Measurements from ENCODE around the gene TMCO4. TPM values are rescaled to one million over a fixed set of nuclear protein-coding genes. Genes with fewer than 3 reads are reported as not detected.
"Not testable (repeated sequence)": the region's sequence is repeated elsewhere in the genome, so short reads cannot be mapped to it uniquely, and the experiment has no call there.

The TMCO4 gene
- total RNA-seq, 2 experiments from 2014 or later, result 13.1 to 14.4 TPM

DNA sequence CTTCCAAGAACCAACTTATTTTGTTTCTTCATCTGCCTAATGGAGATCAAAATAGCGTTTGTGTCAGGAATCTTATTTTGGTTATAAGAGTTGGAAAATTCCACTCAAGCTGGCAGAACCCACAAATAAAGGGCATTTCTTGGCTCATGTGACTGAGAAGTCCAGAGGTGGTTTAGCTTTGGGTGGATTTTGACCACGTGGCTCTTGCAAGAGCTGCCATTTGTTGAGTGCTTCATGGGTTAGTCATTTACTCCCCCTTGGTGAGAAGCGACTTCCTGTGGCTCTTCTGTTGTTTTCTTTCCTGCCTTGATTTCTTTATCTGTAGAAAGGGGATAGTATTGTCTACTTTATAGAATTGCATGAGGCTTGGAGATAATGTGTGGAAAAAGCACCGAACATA, 24.8 kb upstream of the TMCO4 start:
- Mint-ChIP-seq H3K4me1 (ENCODE audit: low read depth) (peaks cover 8% of the 10 kb centered on the region), H3K4me3 (no peak overlapping the region), H3K36me3 (ENCODE audit: low read depth) (no peaks in the 10 kb centered on the region), H3K27ac (no peak overlapping the region), H3K9me3 (ENCODE audit: insufficient read depth) (no peaks in the 10 kb centered on the region), H3K27me3 (ENCODE audit: low read depth) (peaks cover 22% of the 10 kb centered on the region)
- DNase-seq (no peak), ATAC-seq (no peak)
- CTCF ChIA-PET, result no interaction called here
- POLR2A ChIA-PET, result no interaction called here

DNA sequence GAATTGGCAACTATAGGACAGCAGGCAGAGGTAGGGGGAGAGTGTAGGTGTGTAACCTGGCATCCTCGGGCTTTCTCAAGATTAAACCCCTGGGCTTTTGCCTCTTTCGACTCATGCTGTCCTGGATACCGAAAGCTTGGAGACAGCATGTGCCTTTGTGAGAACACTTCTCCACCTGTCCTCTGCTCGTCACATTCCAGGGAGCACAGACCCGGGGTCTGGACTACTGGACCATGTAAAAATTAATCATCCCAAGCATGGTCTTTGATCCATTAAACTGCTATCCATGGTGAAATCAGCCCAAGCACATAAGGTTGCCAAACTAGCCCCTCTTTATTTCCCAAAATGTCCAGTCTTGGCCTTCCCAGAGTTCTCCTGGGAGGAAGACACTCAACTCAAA, 24.3 kb upstream of the TMCO4 start:
- Mint-ChIP-seq H3K36me3 (ENCODE audit: low read depth) (no peaks in the 10 kb centered on the region), H3K27ac (no peak overlapping the region), H3K4me1 (ENCODE audit: low read depth) (peaks cover 8% of the 10 kb centered on the region), H3K27me3 (ENCODE audit: low read depth) (peaks cover 18% of the 10 kb centered on the region), H3K9me3 (ENCODE audit: insufficient read depth) (no peaks in the 10 kb centered on the region), H3K4me3 (no peak overlapping the region)
- DNase-seq, result no peak
- ChIA-PET CTCF (interaction anchor here (1.8 kb wide), 1 partner anchor 109 kb away, joined by 4 read pairs; no protein-coding TSS in a partner anchor), POLR2A (no interaction called here)
- no peak for ATAC-seq

DNA sequence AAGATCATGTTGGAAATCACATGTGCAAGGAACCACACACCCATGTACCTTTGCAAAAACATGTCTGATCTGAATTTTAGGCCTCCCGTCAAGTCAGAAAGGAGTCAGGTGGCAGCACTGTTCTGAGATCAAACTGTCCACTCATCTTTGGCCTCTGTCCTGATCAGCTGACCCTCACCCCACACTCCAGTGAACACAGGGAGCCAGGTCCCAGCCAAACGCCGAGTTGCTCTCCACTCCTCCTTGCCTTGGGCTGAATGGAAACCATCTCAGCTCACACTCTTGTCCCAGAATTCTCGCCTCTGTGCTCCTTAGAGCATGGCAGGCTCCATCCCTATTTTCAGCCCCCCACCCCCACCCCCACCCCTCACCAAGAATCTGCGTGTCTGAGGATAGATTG, 20.0 kb upstream of the TMCO4 start:
- Mint-ChIP-seq H3K4me3 (no peak overlapping the region), H3K27me3 (ENCODE audit: low read depth) (peaks cover 6% of the 10 kb centered on the region), H3K27ac (no peak overlapping the region), H3K9me3 (ENCODE audit: insufficient read depth) (no peaks in the 10 kb centered on the region), H3K36me3 (ENCODE audit: low read depth) (no peaks in the 10 kb centered on the region), H3K4me1 (ENCODE audit: low read depth) (peaks cover 6% of the 10 kb centered on the region)
- CTCF ChIA-PET, result no interaction called here
- ATAC-seq (no peak), DNase-seq (no peak)
- POLR2A ChIA-PET, result no interaction called here

DNA sequence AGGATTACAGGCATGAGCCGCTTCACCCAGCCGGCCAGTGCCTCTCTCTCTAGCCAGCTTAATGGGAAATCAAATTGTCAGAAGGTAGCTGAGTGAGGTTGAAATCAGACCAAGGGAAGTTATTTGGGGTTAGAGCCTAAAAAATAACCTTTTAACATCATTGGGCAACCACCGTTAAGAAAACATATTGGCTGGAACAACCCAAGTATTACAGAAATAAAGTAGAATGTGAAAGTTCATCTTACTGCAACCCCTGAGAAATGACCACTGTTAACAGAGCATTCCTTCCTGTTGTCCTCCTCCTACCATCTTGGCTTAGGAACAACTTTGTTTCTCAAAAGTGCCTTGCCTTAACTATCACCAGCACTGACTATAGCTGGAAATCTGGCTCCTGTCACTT, 18.6 kb upstream of the TMCO4 start:
- H3K4me1 Mint-ChIP-seq (ENCODE audit: low read depth), result no peaks in the 10 kb centered on the region
- no peaks in the 10 kb centered on the region for H3K9me3 Mint-ChIP-seq (ENCODE audit: insufficient read depth)
- ATAC-seq, result no peak
- H3K4me3 Mint-ChIP-seq, result no peak overlapping the region
- CTCF ChIA-PET, result interaction anchor here (1.3 kb wide), 1 partner anchor 114 kb away, joined by 3 read pairs; no protein-coding TSS in a partner anchor
- no peaks in the 10 kb centered on the region for H3K36me3 Mint-ChIP-seq (ENCODE audit: low read depth)
- no peak overlapping the region for H3K27ac Mint-ChIP-seq
- DNase-seq, result no peak
- H3K27me3 Mint-ChIP-seq (ENCODE audit: low read depth), result peaks cover 6% of the 10 kb centered on the region
- POLR2A ChIA-PET, result no interaction called here

DNA sequence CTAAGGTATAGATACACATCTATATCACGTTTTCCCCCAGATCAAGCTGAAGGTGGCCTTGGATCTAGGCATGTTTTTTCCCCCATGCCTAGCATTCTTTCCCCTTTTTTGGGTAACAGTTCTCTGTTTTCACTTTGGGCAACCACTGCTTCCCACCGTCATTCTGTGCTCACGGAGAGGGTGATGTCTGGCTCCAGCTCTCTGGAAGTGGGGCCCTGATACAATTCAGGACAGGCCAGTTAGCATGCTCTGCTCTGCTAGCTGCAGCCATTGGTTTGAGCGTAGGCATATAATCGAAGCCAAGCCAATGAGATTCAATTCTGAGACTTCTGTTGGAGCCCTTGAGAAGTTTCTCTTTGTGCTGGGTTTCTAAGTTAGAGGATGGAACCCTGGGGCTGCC, 17.4 kb upstream of the TMCO4 start:
- H3K27me3 Mint-ChIP-seq (ENCODE audit: low read depth), result peaks cover 3% of the 10 kb centered on the region

DNA sequence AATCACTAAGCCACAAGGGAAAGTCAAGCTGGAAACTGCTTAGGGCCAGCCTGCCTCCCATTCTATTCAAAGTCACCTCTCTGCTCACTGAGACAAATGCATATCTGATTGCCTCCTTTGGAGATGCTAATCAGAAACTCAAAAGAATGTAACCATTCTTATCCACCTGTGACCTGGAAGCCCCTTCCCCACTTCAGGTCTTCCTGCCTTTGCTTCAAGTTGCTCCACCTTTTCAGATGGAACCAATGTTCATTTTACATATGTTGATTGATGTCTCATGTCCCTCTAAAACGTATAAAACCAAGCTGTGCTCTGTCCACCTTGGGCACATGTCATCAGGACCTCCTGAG, 17.0 kb upstream of the TMCO4 start:
- DNase-seq; H3K4me3 Mint-ChIP-seq; H3K4me1 Mint-ChIP-seq (ENCODE audit: low read depth); H3K27ac Mint-ChIP-seq; ATAC-seq; H3K9me3 Mint-ChIP-seq (ENCODE audit: insufficient read depth); H3K36me3 Mint-ChIP-seq (ENCODE audit: low read depth); CTCF ChIA-PET; H3K27me3 Mint-ChIP-seq (ENCODE audit: low read depth); POLR2A ChIA-PET: not testable (repeated sequence)

More for the DNA sequence above, 17.4 kb upstream of the TMCO4 start:
- ATAC-seq, result no peak
- POLR2A ChIA-PET, result no interaction called here
- H3K4me1 Mint-ChIP-seq (ENCODE audit: low read depth), result no peaks in the 10 kb centered on the region
- H3K36me3 Mint-ChIP-seq (ENCODE audit: low read depth), result no peaks in the 10 kb centered on the region
- CTCF ChIA-PET, result no interaction called here
- no peak overlapping the region for H3K4me3 Mint-ChIP-seq
- H3K27ac Mint-ChIP-seq, result no peak overlapping the region
- no peak for DNase-seq
- no peaks in the 10 kb centered on the region for H3K9me3 Mint-ChIP-seq (ENCODE audit: insufficient read depth)

DNA sequence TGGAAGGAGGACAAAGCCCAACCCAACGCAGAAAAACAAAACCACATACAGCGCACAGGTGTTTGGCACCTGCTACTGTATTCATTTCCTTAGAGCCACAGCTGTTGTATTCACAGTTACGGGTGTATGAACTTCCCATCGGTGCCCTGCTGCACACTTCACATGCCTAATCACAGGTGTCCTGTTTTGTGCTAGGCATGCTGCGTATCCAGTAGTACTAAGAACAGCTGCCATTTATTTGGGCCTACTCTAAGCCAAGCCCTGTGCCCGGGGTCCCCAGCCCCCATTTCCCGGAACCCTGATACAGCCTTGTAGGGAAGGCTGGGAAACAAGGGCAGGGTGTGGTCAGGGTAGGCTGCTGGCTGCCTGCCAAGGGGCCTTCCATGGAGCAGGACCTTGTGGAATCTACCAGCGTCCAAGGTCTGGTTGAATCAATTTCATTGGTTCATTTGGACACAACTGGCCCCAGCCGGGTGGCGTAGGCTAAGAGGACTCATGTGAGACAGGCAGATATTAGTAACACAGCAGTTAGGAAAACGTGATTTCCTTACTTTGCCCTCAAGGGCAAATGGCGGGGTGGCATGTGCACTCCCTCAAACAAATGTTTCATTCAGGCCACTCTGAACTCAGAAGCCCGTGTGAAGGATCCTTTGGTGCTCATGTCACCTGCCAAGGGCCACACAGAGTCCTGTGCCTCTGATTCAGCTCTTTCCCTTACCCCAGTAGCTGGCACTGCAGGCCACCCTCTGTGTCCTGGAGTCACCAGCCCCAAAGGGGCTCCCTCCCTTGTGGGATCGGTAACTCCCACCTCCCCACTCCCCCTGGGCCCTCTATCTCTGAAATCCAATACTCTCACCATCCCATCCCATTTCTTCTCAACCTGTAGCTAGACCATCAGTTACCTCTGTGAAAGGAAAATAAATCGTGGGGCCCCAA, 16.4 kb upstream of the TMCO4 start:
- ChIA-PET CTCF (no interaction called here), POLR2A (no interaction called here)
- no peaks in the 10 kb centered on the region for H3K36me3 Mint-ChIP-seq (ENCODE audit: low read depth)
- no peak for DNase-seq
- ATAC-seq, result no peak
- no peaks in the 10 kb centered on the region for H3K27me3 Mint-ChIP-seq (ENCODE audit: low read depth)
- H3K4me3 Mint-ChIP-seq, result no peak overlapping the region
- H3K9me3 Mint-ChIP-seq (ENCODE audit: insufficient read depth), result no peaks in the 10 kb centered on the region
- H3K27ac Mint-ChIP-seq, result no peak overlapping the region
- H3K4me1 Mint-ChIP-seq (ENCODE audit: low read depth), result no peaks in the 10 kb centered on the region

DNA sequence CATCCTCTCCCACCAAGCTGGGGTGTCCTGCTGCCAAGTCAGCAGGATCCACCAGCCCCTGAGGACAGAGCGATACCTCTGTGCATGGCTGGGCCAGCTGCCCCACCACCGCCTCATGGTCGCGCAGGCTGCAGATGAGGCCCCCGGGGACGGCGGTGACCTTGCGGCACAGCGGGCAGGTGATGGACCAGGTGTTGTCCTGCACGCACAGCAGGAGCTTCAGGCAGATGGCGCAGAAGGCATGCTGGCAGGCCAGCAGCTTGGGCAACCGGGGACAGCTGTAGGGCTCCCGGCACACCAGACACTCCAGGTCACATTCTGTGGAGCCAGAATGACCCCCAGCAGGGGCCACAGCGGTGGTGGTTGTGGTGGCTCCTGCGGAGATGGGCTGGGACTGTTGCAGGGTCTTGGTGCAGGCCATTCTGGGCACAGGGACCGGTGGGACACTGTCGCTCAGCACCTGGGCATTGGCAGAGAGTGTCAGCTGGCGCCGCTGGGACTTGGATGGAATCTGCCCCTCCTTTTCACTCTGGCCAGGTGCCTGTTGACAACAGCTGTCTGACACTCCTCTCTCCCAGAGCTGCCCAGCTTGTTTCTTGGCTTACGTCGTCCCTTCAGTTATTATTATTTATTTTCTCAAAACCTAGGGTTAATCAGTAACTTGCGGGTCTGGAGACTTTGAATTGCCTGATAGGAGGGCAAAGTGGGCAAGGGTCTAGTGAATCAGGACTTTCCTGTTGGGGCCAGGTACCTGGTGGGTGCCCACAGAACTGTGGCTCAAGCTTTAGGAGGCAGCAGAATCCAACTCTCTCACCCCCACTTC, 15.2 kb upstream of the TMCO4 start, which contains the start of gene RNF186:
Gene RNF186, minus strand, starts transcription at position 603 of the 823 bp plus-strand sequence. Its CDS starts 182 bp downstream, at position 421.
- Mint-ChIP-seq H3K36me3 (ENCODE audit: low read depth) (no peaks in the 10 kb centered on the region), H3K4me1 (ENCODE audit: low read depth) (no peaks in the 10 kb centered on the region), H3K4me3 (no peak within 1 kb of the TSS), H3K27ac (no peak within 1 kb of the TSS), H3K27me3 (ENCODE audit: low read depth) (no peaks in the 10 kb centered on the region), H3K9me3 (ENCODE audit: insufficient read depth) (no peaks in the 10 kb centered on the region)
- ChIA-PET POLR2A (no interaction called here), CTCF (interaction anchor here (1.3 to 1.6 kb wide), 2 partner anchors 109 to 153 kb away, joined by 3 to 4 read pairs; no protein-coding TSS in a partner anchor)
- ATAC-seq (no peak), DNase-seq (no peak)

DNA sequence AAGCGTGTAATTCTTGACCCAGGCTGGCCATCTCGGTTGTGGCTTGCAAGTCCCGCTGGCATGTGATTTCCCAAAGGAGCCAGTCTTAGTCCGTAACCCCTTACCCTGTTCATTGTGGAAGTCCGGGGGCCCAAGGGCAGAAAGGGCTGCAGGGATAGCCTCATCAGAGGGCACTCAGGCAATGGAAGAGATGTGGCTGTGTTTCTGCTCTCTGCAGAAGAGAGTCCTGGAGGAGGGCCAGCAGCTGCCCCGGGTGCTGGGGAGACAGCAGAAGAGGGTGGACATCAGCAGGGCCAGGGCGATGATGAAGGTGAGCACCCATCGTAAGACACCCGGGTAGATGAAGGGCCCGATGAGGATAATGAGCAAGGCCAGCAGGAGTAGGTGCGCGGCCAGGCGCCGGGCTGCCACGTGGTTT, 14.5 kb upstream of the TMCO4 start:
- no peak overlapping the region for H3K27ac Mint-ChIP-seq
- H3K4me3 Mint-ChIP-seq, result no peak overlapping the region
- POLR2A ChIA-PET, result no interaction called here
- no peaks in the 10 kb centered on the region for H3K36me3 Mint-ChIP-seq (ENCODE audit: low read depth)
- no peaks in the 10 kb centered on the region for H3K9me3 Mint-ChIP-seq (ENCODE audit: insufficient read depth)
- no peak for DNase-seq
- no peak for ATAC-seq
- no peaks in the 10 kb centered on the region for H3K27me3 Mint-ChIP-seq (ENCODE audit: low read depth)
- CTCF ChIA-PET, result interaction anchor here (1.3 to 1.6 kb wide), 2 partner anchors 108 to 152 kb away, joined by 3 to 4 read pairs; no protein-coding TSS in a partner anchor
- no peaks in the 10 kb centered on the region for H3K4me1 Mint-ChIP-seq (ENCODE audit: low read depth)

DNA sequence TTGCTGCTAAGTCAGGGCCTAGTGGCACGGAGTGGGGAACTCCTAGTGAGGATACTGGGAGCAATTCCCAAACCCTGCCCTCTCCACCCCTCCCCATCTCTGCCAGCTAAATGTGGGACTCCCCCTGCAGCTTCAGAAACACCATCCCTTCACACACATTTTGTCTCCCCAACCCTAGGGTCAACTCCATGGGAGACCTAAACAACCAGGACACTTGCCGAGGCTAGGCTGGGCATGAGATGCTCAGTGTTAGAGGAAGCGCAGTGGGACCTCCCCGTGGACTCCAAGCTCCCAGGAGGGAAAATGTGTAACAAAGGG, 13.9 kb upstream of the TMCO4 start:
- DNase-seq (no peak), ATAC-seq (no peak)
- no peak overlapping the region for H3K27ac Mint-ChIP-seq
- H3K36me3 Mint-ChIP-seq (ENCODE audit: low read depth), result no peaks in the 10 kb centered on the region
- no peaks in the 10 kb centered on the region for H3K4me1 Mint-ChIP-seq (ENCODE audit: low read depth)
- H3K4me3 Mint-ChIP-seq, result no peak overlapping the region
- CTCF ChIA-PET, result interaction anchor here (1.0 to 1.6 kb wide), 3 partner anchors 26 to 151 kb away, joined by 3 to 4 read pairs (median 3); no protein-coding TSS in a partner anchor
- POLR2A ChIA-PET, result no interaction called here
- no peaks in the 10 kb centered on the region for H3K9me3 Mint-ChIP-seq (ENCODE audit: insufficient read depth)
- H3K27me3 Mint-ChIP-seq (ENCODE audit: low read depth), result no peaks in the 10 kb centered on the region

DNA sequence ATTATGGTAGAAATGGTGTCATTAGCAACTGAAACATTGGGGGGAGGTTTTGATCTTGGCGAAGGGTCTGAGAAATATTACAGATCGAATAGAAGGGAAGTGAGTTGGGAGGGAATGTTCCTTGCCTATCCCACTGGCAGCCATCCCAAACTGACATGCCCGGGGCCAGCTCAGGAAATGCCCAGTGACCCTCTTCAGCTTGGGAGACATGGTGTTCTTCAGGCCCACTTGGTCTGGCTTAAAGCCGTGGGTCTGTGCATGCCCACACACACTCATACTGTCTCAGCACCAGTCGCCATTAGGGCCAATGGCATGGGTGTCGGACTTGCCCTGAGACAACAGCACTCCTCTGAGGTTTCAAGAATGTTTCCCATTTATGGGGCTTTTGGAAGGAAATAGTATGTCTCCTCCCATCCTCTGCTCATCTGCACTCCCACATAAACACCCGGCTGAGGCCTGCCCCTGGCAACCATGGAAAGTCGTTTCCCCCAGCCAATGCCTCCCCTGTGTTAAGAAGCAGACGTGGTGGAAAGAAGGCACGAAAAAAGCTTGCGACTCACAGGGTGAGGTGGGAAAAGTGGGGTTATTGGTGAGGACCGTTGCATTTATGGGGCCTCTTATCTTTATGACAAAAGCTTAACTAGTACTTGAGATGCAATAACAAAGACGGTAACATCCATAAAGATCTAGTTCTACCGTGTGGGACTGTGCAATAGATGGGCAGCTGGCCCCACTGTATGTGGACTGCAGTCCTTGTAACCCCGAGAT, 13.3 kb upstream of the TMCO4 start:
- ATAC-seq, result no peak
- Mint-ChIP-seq H3K4me3 (no peak overlapping the region), H3K27me3 (ENCODE audit: low read depth) (no peaks in the 10 kb centered on the region), H3K27ac (no peak overlapping the region), H3K36me3 (ENCODE audit: low read depth) (no peaks in the 10 kb centered on the region), H3K9me3 (ENCODE audit: insufficient read depth) (no peaks in the 10 kb centered on the region), H3K4me1 (ENCODE audit: low read depth) (no peaks in the 10 kb centered on the region)
- POLR2A ChIA-PET, result no interaction called here
- DNase-seq, result no peak
- CTCF ChIA-PET, result interaction anchor here (1.0 to 1.6 kb wide), 3 partner anchors 27 to 151 kb away, joined by 3 to 4 read pairs (median 3); no protein-coding TSS in a partner anchor
